Tongue (tissue), 2 donors: Measurements from ENCODE around the gene CYP26B1. TPM values are rescaled to one million over a fixed set of nuclear protein-coding genes. Genes with fewer than 3 reads are reported as not detected.

Experiments used
- DNase-seq: peaks from one replicate; pipeline ENCODE4 v3.0.0-alpha.2; 2015
- total RNA-seq: library from RNA; depleted of rRNA; stranded (reverse); fragments of >200 nt; gene quantifications from one replicate; pipeline ENCODE4 v1.2.3, GENCODE V29; 2014

CYP26B1 gene
- total RNA-seq, 1 donor from 2014 or later: 13.8 TPM

DNA sequence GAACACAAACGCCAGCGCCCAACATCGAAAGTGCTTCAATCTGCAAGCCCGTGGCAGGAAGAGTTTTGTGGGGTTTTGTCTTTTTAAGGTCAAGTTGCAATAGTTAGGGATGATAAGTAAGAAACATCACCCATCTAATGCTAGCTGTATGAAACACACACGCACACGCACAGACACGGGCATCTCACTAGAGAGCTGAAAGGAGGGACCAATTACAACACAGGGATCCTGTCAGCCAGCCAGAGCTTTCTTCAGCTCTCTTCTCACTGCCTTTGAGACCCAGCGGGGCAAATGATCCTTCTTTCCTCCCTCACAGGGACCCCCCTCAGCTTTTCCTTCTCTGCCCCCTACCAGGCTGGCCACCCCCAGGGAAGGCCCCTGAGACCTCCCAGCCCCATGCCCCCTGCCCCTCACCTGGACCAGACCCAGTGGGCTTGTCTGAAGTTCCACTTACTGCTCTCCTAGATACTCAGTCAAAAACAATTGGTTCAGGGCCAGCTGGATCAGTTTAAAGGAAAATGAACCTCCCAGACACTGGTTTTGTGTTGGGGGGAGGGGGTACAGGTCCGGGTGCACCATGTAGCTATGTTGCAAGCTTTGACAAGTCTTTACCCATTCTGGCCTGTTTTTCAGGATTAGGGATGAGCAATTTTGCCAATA is 17.9 kb downstream of the CYP26B1 start:
- peak; percentile 65 for DNase-seq

DNA sequence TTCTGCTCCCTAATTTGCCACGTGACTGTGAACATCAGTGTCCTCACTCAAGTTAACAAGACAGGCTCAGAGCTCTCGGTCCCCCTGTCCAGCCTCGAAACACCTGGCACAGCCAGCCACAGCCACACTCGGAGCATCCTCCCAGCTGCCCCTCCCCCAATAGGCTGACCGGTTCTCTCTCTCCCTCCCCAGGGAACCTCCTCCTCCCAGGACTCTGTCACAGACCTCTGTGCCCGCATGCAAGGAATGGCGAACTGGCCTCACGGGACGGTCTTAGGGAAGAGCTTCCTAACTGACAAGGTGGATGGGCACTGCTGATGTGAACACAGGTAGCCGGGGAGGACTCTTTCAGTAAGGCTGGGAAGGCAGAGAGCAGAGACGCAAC is 18.8 kb downstream of the CYP26B1 start:
- DNase-seq: no peak

DNA sequence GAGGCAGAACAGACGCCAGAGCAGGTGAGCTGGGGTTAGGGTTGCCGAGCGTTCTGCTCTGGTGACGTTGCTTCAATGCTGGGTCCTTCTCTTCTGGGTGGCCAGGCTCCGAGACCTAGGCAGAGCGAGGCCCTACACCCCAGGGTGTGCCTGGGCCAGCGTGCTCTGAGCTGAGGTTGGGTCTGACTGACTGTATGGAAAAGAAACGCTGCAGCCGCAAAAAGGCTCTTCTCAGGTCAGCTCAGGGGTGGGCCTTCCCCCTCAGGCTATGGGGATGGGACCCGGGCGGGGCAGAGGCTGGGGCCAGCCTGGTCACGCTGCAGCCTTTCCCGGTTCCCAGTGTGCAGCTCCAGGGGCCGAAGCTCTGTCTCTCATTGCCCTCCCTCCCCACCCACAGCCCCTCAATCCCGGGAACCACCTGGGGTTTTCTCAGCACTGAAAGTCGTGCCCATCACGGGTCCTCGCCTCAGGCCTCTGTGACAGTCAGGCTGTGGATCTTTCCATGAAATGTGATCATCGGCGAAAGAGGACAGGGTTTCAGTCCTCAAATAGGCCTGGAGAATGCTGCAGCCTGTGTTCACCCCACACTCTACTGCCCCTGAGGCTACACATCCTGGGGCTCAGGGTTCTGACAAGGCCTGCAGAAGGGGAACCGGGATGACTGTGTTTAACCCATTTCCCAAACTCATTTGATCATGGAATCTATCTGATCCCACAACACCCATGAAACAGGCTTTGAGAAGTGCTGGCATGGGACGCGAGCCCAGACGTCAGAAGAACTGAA is 19.4 kb downstream of the CYP26B1 start:
- DNase-seq: no peak

DNA sequence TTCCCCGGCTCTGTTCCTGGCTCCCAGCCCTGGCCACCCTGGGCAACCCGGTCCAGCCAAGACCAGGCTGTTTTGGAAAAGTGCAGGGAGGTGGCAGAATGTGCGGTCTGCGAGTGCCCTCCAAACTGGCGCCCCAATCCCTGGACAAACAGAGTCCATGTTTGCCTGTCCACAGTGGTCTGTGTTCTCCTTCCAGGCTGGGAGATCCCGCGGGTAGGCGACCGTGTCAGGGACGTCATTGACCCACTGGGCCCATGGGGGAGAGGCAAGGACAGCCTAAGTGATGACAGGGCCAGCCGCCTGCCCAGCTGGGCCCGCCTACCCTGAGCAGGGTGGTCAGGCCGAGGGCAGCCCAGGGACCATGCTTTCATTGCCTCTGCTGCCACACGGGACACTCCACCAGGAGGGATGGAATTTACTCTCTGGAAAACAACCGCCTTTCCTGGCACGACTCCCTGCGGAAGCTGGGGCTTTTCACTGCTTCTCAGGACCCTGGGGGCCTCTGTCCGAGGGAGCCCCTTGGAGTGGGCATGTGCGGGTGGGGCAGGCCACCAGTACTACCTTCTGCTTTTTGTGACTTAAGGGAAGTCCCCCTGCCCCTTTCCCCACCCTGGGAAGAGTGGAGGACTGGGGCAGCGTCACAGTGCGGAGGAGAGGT is 20.1 kb downstream of the CYP26B1 start:
- no peak for DNase-seq

DNA sequence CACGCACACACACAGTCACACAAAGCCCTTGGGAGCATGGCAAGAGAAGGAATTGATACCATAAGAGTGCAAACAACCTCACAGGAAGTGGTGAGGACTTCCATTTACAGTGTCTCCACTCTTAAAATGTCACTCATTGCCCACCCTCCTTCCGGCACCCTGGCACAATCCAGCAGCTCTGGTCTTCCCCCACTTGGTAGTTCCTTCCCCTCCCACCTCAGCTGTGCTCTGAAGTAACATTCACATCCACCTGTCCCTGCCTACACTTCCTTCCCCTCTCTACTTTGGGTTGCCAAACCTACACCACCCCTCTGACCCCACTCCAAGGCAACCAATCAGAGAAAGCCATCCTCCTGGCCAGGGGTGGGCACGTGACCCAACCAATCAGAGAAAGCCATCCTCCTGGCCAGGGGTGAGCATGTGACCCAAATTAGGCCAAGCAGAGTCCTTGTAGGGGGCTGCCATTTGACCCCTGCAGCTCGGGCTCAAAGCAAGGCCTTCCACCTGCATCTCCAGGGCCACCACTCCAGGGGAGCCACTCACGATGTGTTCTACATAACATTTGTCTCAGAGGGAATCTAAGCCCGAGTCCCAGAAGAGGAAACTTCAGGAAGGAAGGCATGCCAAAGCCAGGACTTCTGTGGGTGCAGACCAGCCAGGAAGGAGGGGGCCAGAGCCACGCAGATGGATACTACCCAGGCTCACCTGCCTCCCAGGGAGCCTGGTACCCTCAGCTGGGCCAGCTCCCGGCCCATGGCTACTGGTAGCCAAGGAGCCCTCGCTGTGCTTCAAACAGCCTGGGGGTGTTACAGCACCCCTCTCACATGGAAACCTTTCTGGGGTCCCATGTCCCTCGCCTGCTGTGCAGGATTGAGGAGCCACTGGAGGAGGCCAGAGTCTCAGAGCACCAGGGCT is 21.2 kb downstream of the CYP26B1 start:
- DNase-seq: no peak

DNA sequence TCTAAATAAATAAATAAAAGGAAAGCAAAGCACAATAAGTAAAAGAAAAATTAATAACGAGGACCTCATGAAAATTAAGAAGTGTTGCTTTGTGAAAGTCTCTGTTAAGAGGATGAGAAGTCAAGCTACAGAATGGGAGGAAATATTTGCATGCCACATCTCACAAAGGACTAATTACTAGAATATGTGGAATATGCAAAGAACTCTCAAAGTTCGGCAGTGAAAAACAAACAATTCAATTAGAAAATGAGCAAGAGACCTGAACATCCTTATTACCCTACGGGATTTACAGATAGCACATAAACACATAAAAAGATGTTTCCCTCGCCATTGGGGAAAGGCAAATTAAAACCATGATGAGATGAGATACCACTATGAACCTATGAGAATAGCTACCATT is 23.3 kb downstream of the CYP26B1 start:
- DNase-seq: no peak

DNA sequence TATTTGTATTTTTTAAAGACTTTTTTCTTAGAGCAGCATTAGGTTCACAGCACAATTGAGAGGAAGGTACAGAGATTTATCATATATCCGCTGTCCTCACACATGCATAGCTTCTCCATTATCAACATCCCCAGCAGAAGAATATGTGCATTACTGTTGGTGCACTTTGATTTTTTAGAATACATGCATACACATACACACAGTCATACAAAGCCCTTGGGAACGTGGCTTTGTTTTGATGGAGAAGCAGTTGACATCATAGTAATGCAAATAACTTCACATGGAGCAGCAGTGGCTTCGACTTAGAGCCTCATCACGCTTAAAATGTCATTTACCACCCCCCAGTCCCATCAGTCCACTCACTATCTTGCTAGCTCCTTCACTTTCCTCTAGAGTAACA is 26.5 kb downstream of the CYP26B1 start:
- DNase-seq: no peak

DNA sequence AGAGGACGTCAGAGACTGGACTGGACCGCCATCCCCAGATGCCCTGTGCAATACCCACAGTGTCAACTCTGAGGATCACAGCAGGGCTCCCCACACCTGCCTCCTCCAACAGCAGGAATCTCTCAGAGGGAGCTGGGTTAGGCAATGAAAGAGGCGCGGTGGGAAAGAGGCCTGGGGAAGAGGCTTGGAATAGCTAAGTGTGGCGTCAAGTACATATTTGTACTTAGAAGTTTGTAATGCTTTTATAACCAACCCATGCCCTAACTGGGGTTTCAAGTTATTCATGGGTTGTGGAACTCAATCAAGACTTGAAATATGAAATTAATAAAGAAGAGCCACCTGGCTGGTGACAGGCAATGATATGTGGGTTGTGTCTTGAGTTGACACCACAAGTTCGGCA is 28.7 kb downstream of the CYP26B1 start:
- DNase-seq: no peak

DNA sequence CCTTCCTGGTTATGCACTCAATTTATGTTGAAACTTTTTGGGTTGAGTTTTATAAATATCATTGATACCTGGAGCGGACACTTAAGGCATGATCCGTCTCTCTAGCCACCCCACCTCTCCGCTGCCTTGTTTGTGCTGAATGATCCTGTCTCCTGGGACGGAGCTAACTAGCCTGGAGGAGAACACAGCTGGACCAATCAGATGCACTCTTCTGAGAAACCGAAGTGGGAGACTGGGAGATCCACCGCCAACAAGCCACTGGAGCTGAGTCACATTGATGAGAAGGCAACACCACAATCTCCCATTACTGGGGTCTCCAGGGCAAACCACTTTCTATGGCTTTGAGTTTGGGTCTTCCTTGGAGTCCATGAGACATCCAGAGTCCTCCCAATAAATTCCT is 29.3 kb downstream of the CYP26B1 start:
- DNase-seq: no peak

DNA sequence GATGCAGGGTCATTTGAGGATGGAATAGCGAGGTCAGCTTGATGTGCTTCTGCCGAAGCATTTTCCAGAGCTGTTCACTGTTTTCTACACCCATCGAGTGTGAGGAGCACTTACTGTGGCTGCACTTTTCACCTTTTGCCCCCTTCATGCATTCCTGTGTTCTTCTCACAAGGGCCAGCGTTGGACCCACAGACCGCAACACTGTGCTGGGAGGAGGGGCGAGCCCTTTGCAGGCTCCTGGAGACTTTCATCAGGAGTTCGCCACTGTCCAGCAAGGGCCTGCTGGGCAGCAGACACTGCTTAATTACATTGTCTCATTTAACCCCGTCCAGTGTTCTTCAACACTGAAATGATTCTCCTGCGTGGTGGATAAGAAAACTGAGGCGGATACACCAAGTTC is 29.9 kb downstream of the CYP26B1 start:
- DNase-seq: no peak

DNA sequence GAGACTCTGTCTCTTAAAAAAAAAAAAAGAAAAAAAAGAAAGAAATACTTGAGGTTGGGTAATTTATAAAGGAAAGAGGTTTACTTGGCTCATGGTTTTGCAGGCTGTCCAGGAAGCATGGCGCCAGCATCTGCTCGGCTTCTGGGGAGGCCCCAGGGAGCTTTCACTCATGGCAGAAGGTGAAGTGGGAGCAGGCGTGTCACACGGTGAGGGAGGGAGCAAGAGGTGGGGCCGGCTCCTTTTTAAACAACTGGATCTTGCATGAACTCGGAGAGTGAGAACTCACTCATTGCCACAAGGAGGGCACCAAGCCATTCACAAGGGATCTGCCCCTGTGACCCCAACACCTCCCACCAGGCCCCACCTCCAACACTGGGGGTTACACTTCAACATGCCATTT is 30.6 kb downstream of the CYP26B1 start:
- DNase-seq: no peak

DNA sequence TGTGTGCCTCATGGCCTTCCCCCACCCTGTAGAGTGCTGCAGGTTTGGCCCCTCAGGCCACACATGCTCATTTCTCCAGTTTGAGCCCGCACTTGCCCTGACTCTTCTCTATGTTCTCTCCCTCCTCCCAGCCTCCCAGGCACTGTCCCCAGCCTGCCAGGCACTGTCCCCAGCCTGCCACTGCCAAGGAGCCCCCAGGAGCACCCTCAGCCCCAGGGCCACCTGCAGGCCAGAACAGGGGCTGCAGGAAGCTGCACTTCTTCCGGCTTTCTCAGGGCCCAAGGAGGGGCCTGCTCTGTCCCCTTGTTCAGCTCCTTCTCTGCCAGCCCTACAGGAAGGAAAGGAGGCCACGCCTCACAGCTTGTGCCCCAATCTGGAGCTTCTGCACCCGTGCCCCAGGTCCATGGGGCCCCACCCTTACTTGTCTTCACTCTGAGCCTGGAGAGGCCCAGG is 31.6 kb downstream of the CYP26B1 start:
- DNase-seq: peak; percentile 17

DNA sequence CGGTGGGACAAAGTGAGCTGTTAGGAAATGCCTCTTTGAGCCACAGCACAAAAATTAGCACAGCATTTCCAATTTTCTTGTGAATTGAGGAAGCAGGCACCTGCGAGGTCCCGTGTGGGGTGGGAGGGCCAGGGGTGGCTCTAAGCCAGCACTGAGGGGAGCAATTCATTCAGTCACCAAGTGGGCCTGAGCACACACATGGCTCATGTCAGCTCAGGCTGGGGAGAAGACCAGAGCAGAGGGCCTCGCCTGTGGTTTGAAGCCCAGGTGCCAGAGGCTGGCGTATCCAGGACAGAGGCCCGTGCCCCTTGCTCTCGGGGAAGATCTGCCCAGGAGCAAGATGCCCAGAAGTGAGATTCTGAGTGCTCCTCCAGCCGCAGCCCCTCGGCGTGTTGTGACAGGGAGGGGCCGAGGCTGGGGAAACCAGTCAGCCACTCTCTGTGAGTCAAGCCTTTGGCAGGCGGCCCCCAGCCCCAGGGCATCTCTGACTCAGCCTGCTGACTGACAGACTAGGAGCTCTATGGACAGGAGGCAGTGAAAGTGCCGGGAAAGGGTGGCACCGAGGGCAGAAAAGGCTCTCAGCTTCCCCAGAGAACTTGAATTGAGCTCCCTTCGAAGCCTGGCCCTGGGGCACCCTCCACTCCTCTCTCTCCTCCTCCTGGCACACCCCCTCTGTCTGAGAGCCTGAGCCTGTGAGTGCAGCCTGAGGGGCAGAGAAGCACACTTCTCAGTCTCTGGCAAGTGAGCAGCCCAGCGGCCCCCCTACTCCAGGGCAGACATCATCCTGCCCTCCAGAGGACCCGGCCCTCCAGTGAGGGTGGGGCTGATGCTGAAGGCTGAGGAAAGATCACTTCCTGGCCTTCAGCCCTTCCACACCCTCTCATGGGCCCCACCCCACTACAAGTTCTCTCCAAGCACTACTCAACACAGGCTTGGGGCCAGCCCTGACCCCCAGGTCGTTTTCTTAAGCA is 32.3 kb downstream of the CYP26B1 start:
- peak; percentile 75 for DNase-seq

DNA sequence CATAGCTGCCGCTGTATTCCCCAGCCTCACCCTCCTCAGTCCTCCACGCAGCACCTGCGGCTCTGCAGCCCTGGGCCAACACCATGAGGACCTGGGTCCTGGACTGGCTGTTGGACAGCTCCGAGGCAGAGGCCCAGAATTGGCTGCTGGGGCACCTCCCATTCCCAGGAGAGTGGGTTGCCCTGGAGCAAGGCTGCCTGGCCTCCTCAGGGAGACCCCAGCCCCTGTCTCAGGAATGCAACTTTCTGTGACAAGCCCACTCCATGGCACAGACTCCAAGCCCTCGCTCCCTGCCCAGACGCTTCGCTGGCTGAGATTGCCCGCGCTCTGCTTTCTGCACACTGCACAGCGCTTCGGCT is 33.0 kb downstream of the CYP26B1 start:
- DNase-seq: no peak

DNA sequence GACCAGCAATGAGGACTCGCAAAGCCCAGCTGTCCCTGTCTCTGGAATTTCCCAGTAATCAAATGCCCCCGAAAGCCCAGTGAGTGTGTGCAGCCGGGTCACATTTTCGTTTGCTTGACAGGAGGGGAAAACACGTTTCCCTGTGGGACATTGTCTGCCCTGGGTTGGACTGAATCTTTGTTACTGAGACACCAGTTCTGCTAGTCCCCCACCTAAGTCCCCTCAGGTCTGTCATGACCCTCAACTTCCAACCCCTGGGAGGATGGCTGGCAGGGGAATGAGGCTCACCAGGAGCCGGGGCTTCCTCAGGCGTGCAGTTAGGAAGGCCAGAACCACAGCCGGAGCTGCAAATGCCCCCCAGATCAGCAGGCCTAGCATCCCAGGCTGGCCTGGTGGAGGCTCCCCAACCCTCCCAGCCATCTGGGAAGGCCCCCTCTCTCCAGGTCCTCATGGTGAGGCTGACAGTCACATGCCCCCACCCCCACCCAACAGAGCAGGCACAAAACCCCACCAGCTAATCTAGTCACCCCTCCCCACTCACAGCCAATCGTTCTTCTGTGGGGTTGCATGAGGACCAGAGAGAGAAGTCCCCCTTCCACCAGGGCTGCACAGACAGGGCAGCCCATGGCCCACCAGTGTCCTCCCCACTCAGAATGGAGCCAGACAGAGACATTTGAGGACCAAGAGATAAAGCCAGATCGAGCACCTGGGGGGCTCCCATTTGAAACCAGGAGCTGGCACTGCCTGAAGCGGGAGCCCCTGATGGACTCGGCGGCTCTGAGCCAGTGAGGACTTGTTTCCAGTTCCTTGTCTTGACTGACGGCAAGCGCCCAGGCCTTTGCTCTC is 33.6 kb downstream of the CYP26B1 start:
- DNase-seq: no peak

DNA sequence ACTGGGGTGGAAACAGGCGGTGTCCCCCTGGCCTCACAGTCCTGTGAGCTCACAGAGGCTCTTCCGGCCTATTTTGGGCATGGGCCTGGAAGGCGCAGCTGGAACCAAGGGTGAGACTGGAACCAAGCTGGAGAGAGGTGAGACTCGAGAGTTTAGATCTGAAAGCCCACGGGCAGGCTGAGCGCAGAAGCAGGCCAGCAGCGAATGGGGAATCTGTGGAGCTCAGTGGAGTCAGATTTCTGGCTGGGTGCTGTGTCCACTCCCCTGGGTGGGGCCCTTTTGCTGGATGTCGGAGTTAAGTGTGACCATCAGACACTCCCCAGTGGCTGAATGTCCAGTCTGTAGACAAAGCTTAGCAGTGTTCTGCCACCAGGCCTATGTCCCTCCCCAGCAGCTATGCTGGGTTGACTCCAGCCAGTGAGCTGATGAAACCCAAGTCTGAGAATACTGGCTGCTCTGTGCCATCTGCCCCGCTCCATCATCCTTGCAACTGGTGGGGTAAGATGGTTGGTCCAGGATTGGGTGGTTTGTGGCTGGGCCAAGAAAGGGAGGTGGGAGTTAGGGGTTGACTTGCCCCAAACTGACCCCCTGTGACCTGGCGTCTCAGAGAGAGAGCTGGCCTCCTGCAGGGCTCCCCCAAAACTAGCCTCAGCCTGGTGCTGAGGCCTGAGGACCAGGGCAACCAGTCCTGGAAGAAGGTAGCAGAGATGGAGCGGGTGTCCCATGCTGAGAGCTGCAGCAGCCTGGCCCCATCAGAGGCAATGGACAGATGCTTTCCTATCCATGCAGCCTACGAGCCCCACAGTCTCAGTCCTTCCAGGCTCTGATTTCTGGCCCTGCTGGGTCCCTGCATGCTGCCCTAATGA is 34.4 kb downstream of the CYP26B1 start:
- no peak for DNase-seq

DNA sequence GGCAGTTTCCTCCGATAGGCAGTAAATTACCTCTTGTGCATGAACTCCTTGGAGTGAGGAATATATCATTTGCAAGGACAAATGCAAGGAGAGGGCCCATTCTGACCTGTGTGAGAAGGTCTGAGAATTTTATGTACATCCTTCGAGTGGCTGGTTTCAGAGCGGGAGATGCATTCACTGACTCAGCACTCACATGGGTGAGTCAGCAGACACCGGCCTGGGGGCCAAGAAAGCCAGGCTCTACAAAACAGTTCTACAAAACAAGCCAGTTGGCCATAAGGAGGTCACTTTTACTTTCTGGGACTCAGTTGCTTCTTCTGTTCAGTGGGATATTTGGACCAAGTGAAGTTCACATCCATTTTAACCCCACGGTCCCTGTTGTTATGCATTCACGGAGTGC is 35.3 kb downstream of the CYP26B1 start:
- no peak for DNase-seq

DNA sequence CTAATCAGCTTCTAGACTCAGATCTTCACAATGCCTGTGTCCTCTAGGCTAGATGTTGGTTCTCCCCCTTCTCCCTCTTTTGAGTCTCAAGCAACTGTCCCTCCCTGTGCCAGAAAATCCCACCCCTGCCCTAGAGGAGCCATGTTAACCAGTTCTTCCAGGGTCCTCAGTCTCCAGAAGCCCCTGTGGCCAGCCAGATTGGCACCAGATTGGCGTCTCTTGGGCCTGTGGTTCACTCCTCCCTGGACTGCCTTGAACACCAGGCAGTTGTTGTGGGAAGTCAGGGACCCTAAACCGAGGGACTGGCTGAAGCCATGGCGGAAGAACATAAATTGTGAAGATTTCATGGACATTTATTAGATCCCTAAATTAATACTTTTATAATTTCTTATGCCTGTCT is 36.6 kb downstream of the CYP26B1 start:
- no peak for DNase-seq

DNA sequence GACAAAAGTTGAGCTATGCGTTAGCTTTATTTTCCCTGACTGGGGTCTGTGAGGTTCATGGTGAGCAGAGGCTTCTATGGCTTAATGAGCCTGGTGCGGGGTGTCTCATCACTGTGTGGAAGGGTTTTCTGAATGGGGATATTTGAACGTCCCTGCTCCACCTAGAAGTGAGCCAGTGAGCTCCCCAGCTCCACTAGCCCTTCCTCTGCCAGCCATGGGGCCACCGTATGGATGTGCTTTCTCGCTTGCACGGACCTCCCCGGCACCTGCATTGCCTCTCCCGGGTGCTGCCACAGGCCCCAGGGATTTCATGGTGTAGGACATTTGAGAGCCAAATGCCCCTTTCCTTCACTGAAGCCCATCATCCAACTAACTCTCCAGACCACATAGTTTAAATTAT is 37.8 kb downstream of the CYP26B1 start:
- no peak for DNase-seq
